RWPE1 (cell line): ENCODE results near the gene ADAM23.
A peak's percentile ranks its signal among the peaks of the same experiment; 100 is the strongest.

Experiments
- CTCF ChIA-PET: fragments of 350-600 bp; sonication (Branson Sonifier 250); formaldehyde crosslinking; extraction: SDS; loops from one replicate; lab custom pipeline; 2021; lab: Yijun Ruan, JAX
- POLR2A ChIA-PET: fragments of 400-600 bp; formaldehyde crosslinking; extraction: SDS; loops from one replicate; lab custom pipeline; 2020; ENCODE audit warnings: antibody characterized with exemption; ENCODE audit not compliant: low non-redundant PET; lab: Yijun Ruan, JAX
- DNase-seq: peaks from one replicate; pipeline ENCODE4 v3.0.0; 2012; ENCODE audit warnings: low spot score
- H3K27ac ChIP-seq: fragments of 450-650 bp; 2 replicates; pipeline ENCODE4 v1.5.1; 2017
- CTCF ChIP-seq: fragments of 450-650 bp; conservative IDR thresholded peaks from 2 replicates; pipeline ENCODE4 v1.5.1; 2017; ENCODE audit warnings: low read depth, mild to moderate bottlenecking

Gene ADAM23

GRCh38 chr2:206540757-206541156, 97.4 kb downstream of the ADAM23 start:
- H3K27ac ChIP-seq = no peak overlapping the region
- no peak for TF ChIP-seq CTCF
- POLR2A ChIA-PET = no interaction called here
- CTCF ChIA-PET = no interaction called here
- DNase-seq = no peak

GRCh38 chr2:206543073-206543472, 99.7 kb downstream of the ADAM23 start:
- no peak overlapping the region for H3K27ac ChIP-seq
- ChIA-PET POLR2A (no interaction called here), CTCF (no interaction called here)
- TF ChIP-seq CTCF = no peak
- no peak for DNase-seq

GRCh38 chr2:206548383-206548782, 105.1 kb downstream of the ADAM23 start:
- CTCF ChIA-PET = no interaction called here

GRCh38 chr2:206555721-206556120, 112.4 kb downstream of the ADAM23 start:
- no peak for TF ChIP-seq CTCF
- ChIA-PET POLR2A (no interaction called here), CTCF (interaction anchor here (0.8 kb wide), 1 partner anchor 9 kb away, joined by 4 read pairs; no protein-coding TSS in a partner anchor)
- no peak overlapping the region for H3K27ac ChIP-seq
- no peak for DNase-seq

More at GRCh38 chr2:206548383-206548782, 105.1 kb downstream of the ADAM23 start:
- POLR2A ChIA-PET = no interaction called here
- no peak for TF ChIP-seq CTCF
- no peak overlapping the region for H3K27ac ChIP-seq
- no peak for DNase-seq

GRCh38 chr2:206556357-206556949, 113.1 kb downstream of the ADAM23 start:
- POLR2A ChIA-PET = no interaction called here
- TF ChIP-seq CTCF = peak; percentile 48
- peak; percentile 16 for DNase-seq
- H3K27ac ChIP-seq = no peak overlapping the region
- CTCF ChIA-PET = interaction anchor here (0.6 kb wide), 2 partner anchors 47 to 90 kb away, joined by 6 to 7 read pairs; no protein-coding TSS in a partner anchor

GRCh38 chr2:206557321-206557720, 114.0 kb downstream of the ADAM23 start:
- DNase-seq = no peak
- H3K27ac ChIP-seq = no peak overlapping the region
- ChIA-PET CTCF (interaction anchor here (0.6 kb wide), 1 partner anchor 89 kb away, joined by 7 read pairs; no protein-coding TSS in a partner anchor), POLR2A (no interaction called here)
- TF ChIP-seq CTCF = no peak
